C4-2B (cell line): ENCODE results near the gene CPB1.

Experiments
- CTCF ChIP-seq: fragments of 450-650 bp; conservative IDR thresholded peaks from 2 replicates; pipeline ENCODE4 v1.5.1; 2017; ENCODE audit warnings: mild to moderate bottlenecking
- ZFX ChIP-seq: fragments of 450-650 bp; IDR thresholded peaks from 2 replicates; pipeline ENCODE4 v1.6.1; 2017

GRCh38 chr3:148863297-148863696, 35.7 kb downstream of the CPB1 start:
- no peak for TF ChIP-seq CTCF
- TF ChIP-seq ZFX, result no peak
